Measurements from ENCODE around the gene TBC1D14.

Gene TBC1D14

DNA sequence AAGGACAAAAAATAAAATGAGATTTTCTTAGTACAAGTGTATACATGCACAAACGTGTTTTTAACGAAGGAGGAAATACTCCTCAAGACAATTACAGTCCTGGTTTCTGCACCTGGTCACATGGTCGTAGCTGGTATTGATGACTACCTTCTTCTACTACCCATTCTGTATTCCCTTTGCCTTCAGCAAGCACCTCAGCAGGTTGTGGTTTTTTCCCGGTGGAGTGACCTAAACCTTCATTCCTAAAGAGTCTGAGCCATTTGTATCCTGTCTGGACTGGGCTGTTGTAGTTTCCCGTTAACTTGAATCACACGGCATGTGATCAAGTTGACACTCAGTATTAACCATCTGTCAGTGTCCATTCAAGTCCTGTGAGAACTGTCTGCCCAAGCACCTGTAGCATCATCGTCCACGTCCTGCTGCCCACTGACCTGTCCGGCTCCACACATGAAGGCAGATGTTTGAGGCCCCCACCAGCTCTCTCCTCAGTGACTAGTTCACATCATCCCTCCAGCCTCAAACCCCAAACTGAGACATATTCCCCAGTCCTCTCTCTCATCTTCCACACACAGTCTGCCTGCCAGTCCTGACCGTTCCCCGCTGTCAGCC is 31.1 kb upstream of the TBC1D14 start:
- TF ChIP-seq TAF1 (IDR thresholded peaks at IDR 0.05; ENCODE audit: borderline replicate concordance, insufficient read depth, low read length), result no peak
- no peak for TF ChIP-seq FOXP2 (optimal IDR thresholded peaks at IDR 0.05; ENCODE audit: borderline replicate concordance, extremely low read depth, extremely low read length, insufficient read depth)
- TF ChIP-seq POLR2AphosphoS5 (IDR thresholded peaks at IDR 0.05; ENCODE audit: low read depth, low read length), result no peak
- no peak for TF ChIP-seq SIN3A (IDR thresholded peaks at IDR 0.05; ENCODE audit: borderline replicate concordance, insufficient read depth, low read length)
- TF ChIP-seq, protein P1, sequence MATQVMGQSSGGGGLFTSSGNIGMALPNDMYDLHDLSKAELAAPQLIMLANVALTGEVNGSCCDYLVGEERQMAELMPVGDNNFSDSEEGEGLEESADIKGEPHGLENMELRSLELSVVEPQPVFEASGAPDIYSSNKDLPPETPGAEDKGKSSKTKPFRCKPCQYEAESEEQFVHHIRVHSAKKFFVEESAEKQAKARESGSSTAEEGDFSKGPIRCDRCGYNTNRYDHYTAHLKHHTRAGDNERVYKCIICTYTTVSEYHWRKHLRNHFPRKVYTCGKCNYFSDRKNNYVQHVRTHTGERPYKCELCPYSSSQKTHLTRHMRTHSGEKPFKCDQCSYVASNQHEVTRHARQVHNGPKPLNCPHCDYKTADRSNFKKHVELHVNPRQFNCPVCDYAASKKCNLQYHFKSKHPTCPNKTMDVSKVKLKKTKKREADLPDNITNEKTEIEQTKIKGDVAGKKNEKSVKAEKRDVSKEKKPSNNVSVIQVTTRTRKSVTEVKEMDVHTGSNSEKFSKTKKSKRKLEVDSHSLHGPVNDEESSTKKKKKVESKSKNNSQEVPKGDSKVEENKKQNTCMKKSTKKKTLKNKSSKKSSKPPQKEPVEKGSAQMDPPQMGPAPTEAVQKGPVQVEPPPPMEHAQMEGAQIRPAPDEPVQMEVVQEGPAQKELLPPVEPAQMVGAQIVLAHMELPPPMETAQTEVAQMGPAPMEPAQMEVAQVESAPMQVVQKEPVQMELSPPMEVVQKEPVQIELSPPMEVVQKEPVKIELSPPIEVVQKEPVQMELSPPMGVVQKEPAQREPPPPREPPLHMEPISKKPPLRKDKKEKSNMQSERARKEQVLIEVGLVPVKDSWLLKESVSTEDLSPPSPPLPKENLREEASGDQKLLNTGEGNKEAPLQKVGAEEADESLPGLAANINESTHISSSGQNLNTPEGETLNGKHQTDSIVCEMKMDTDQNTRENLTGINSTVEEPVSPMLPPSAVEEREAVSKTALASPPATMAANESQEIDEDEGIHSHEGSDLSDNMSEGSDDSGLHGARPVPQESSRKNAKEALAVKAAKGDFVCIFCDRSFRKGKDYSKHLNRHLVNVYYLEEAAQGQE (IDR thresholded peaks at IDR 0.05; ENCODE audit: insufficient read depth in 1 of 2, low read depth in 2 of 2, low read length in 2 of 2), result no peak

DNA sequence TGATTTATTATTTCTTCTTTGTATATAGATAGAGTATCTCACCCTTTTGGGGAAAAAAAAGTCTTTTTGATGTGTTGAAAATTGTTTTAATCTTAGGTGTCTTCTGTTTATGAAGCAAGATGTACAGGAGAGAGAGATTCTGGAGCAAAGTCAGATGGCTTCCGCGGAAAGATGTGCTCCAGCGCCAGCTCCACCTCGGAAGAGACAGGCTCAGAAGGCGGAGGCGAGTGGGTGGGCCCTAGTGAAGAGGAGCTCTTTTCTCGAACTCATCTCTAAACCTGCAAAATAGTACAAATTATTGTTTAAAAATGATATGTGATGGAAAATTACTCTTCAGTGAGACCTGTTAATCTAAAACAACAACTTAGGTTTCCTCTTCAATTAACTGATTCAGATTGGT is 28.9 kb upstream of the TBC1D14 start:
- no peak for TF ChIP-seq SIN3A (IDR thresholded peaks at IDR 0.05; ENCODE audit: borderline replicate concordance, insufficient read depth, low read length)
- TF ChIP-seq FOXP2 (optimal IDR thresholded peaks at IDR 0.05; ENCODE audit: borderline replicate concordance, extremely low read depth, extremely low read length, insufficient read depth), result no peak
- no peak for TF ChIP-seq POLR2AphosphoS5 (IDR thresholded peaks at IDR 0.05; ENCODE audit: low read depth, low read length)
- TF ChIP-seq TAF1 (IDR thresholded peaks at IDR 0.05; ENCODE audit: borderline replicate concordance, insufficient read depth, low read length), result no peak

DNA sequence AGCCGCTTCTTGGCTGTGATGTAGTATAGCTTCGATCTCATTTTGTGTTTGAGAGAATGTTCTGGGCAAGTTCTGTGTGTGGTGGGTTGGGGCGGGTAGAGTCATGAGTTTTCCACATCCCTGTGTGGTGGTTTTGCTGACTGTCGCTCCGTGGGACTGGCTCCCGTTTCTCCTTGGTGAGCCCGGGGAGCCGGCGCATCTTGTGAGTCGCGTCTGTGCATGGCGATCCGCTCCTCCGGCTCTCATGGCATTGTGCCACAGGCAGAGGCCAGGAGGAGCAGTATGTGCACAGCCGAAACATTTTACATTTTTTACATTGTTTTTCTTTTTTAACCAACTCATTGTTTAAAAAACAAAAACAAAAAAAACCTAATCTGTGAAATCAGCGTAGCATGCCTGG is 27.7 kb upstream of the TBC1D14 start:
- TF ChIP-seq, protein P1 (IDR thresholded peaks at IDR 0.05; ENCODE audit: insufficient read depth in 1 of 2, low read depth in 2 of 2, low read length in 2 of 2), result no peak
- TF ChIP-seq SIN3A (IDR thresholded peaks at IDR 0.05; ENCODE audit: borderline replicate concordance, insufficient read depth, low read length) (no peak), FOXP2 (optimal IDR thresholded peaks at IDR 0.05; ENCODE audit: borderline replicate concordance, extremely low read depth, extremely low read length, insufficient read depth) (no peak), POLR2AphosphoS5 (IDR thresholded peaks at IDR 0.05; ENCODE audit: low read depth, low read length) (no peak), TAF1 (IDR thresholded peaks at IDR 0.05; ENCODE audit: borderline replicate concordance, insufficient read depth, low read length) (no peak)

DNA sequence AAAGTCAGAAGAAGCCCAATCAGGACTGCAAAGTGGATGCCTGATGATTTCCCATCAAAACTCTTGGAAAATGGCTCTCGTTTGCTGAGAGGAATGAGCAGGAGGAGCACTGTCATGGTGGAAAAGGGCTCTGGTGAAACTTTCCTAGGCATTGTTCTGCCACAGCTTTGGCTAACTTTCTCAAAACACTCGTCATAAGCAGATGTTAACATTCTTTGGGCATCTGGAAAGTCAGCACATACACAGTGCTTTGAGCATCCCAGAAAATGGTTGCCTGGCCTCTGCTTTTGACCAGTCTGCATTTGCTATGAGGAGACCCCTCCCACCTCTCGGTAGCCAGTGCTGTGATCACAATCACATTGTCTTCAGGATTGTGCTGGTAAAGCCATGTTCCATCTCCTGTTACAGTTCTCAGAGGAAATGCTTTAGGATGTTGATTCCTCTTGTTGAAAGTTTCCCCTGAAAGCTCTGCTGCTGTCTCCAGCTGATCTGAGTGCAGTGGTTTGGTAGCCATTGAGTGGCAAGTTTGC is 25.2 kb upstream of the TBC1D14 start:
- TF ChIP-seq TAF1 (IDR thresholded peaks at IDR 0.05; ENCODE audit: borderline replicate concordance, insufficient read depth, low read length) (no peak), POLR2AphosphoS5 (IDR thresholded peaks at IDR 0.05; ENCODE audit: low read depth, low read length) (no peak), FOXP2 (optimal IDR thresholded peaks at IDR 0.05; ENCODE audit: borderline replicate concordance, extremely low read depth, extremely low read length, insufficient read depth) (no peak)

DNA sequence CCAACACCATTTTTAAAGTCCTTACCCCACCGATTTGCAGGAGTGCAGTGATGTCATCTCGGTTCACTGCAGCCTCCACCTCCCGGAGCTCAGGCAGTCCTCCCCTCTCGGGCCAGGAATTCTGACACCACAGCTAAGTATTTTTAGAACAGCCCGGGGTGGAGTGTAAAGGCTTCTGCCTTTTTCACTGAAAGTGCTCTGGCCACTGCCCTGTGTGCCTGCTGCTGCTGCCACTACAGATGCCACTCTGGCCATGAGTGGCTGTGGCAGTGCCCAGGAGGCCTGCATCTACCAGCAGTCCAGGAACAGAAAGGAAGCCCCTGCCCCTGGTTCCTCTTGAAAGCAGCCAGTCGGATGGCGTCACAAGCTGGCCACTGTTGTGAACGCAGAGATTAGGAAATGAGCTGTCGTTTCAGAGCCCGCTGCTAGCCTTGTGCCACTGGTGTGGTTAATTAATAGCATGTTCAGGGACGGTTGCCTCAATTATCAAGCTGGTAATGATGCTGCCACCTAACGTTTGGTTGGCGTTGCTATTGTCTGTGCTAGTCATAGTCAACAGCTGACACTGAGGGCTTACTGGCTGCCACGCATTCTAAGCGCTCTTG is 23.6 kb upstream of the TBC1D14 start:
- no peak for TF ChIP-seq POLR2AphosphoS5 (IDR thresholded peaks at IDR 0.05; ENCODE audit: low read depth, low read length)
- TF ChIP-seq TAF1 (IDR thresholded peaks at IDR 0.05; ENCODE audit: borderline replicate concordance, insufficient read depth, low read length), result no peak
- no peak for TF ChIP-seq FOXP2 (optimal IDR thresholded peaks at IDR 0.05; ENCODE audit: borderline replicate concordance, extremely low read depth, extremely low read length, insufficient read depth)
- TF ChIP-seq, protein P1 (IDR thresholded peaks at IDR 0.05; ENCODE audit: insufficient read depth in 1 of 2, low read depth in 2 of 2, low read length in 2 of 2), result no peak
- no peak for TF ChIP-seq SIN3A (IDR thresholded peaks at IDR 0.05; ENCODE audit: borderline replicate concordance, insufficient read depth, low read length)

DNA sequence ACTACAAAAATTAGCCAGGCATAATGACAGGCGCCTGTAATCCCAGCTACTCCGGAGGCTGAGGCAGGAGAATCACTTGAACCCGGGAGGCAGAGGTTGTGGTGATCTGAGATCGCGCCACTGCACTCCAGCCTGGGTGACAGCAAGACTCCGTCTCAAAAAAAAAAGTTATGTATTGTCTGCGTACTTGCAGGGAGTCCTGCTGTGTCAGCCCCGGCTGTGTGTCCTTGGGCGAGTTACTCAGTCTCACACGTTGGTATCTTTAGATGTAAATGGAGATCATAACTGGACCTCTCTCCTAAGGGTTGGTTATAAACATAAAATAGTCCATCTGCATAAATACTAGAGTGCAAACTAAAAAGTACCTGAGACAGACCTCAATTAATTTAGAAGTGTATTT is 22.7 kb upstream of the TBC1D14 start:
- TF ChIP-seq, protein P1 (IDR thresholded peaks at IDR 0.05; ENCODE audit: insufficient read depth in 1 of 2, low read depth in 2 of 2, low read length in 2 of 2), result no peak
- TF ChIP-seq POLR2AphosphoS5 (IDR thresholded peaks at IDR 0.05; ENCODE audit: low read depth, low read length) (no peak), SIN3A (IDR thresholded peaks at IDR 0.05; ENCODE audit: borderline replicate concordance, insufficient read depth, low read length) (no peak), FOXP2 (optimal IDR thresholded peaks at IDR 0.05; ENCODE audit: borderline replicate concordance, extremely low read depth, extremely low read length, insufficient read depth) (no peak), TAF1 (IDR thresholded peaks at IDR 0.05; ENCODE audit: borderline replicate concordance, insufficient read depth, low read length) (no peak)

Data from PFSK-1 (cell line).